Keratinocyte (primary cell): ENCODE data around the gene TEX19. TPM values are rescaled to one million over a fixed set of nuclear protein-coding genes. Genes with fewer than 3 reads are reported as not detected.

Source experiments
- DNase-seq: peaks from one replicate; pipeline ENCODE4 v3.0.0-alpha.2; 2011; ENCODE audit warnings: low read depth, missing footprints, low spot score
- FAIRE-seq: peaks from 2 replicates; lab custom pipeline; 2011; peaks lifted over from hg19 to GRCh38; lab: Jason Lieb, UNC
- H2AFZ ChIP-seq: 2 replicates; pipeline ENCODE4 v1.6.0; 2012; ENCODE audit warnings: low read length, control low read depth, inconsistent platforms; ENCODE audit not compliant: control insufficient read depth
- H3K27ac ChIP-seq: 2 replicates; pipeline ENCODE4 v1.5.1; 2011; ENCODE audit warnings: low read length; ENCODE audit not compliant: control insufficient read depth, insufficient read depth
- H3K27me3 ChIP-seq: 3 replicates; pipeline ENCODE4 v1.6.0; 2011; ENCODE audit warnings: low read length; ENCODE audit not compliant: control insufficient read depth, insufficient read depth; ENCODE audit errors: extremely low read depth
- H3K36me3 ChIP-seq, 2 experiments: 2 replicates in 1 of 2; 3 replicates in 1 of 2; pipeline ENCODE4 v1.5.1; 2011; ENCODE audit warnings: low read length in 2 of 2, mild to moderate bottlenecking in 1 of 2; ENCODE audit not compliant: control insufficient read depth in 2 of 2, insufficient read depth in 2 of 2; ENCODE audit errors: extremely low read depth in 1 of 2
- H3K4me1 ChIP-seq: 3 replicates; pipeline ENCODE4 v1.5.1; 2011; ENCODE audit warnings: low read length; ENCODE audit not compliant: control insufficient read depth, insufficient read depth; ENCODE audit errors: extremely low read depth
- H3K4me2 ChIP-seq: 3 replicates; pipeline ENCODE4 v1.6.0; 2011; ENCODE audit warnings: low read depth, low read length; ENCODE audit not compliant: control insufficient read depth, insufficient read depth; ENCODE audit errors: extremely low read depth
- H3K4me3 ChIP-seq, 3 experiments: fragments of 200-600 bp in 1 of 3; sonication (generic) in 1 of 3; 2 replicates in 2 of 3; 3 replicates in 1 of 3; pipeline ENCODE4 v1.5.1; 2011 to 2016; ENCODE audit warnings: low read length in 3 of 3, mild to moderate bottlenecking in 3 of 3, control low read depth in 2 of 3, inconsistent platforms in 1 of 3, low read depth in 1 of 3, mixed read lengths in 1 of 3, mixed run types in 1 of 3, moderate library complexity in 1 of 3; ENCODE audit not compliant: control insufficient read depth in 2 of 3, insufficient read depth in 2 of 3; ENCODE audit errors: extremely low read depth in 1 of 3
- H3K79me2 ChIP-seq: 2 replicates; pipeline ENCODE4 v1.6.0; 2012; ENCODE audit warnings: low read length; ENCODE audit not compliant: control insufficient read depth, insufficient read depth
- H3K9ac ChIP-seq: 3 replicates; pipeline ENCODE4 v1.6.0; 2011; ENCODE audit warnings: low read length; ENCODE audit not compliant: control insufficient read depth, insufficient read depth; ENCODE audit errors: extremely low read depth
- H3K9me1 ChIP-seq: 3 replicates; pipeline ENCODE4 v1.6.0; 2011; ENCODE audit warnings: low read length; ENCODE audit not compliant: control insufficient read depth, insufficient read depth; ENCODE audit errors: extremely low read depth
- H3K9me3 ChIP-seq: 2 replicates; pipeline ENCODE4 v1.5.1; 2012; ENCODE audit warnings: low read depth, low read length; ENCODE audit not compliant: control insufficient read depth
- H4K20me1 ChIP-seq: 3 replicates; pipeline ENCODE4 v1.6.0; 2011; ENCODE audit warnings: low read length; ENCODE audit not compliant: control insufficient read depth, insufficient read depth; ENCODE audit errors: extremely low read depth
- EZH2 ChIP-seq: IDR thresholded peaks from one replicate; pipeline ENCODE4 v1.6.1; 2012; ENCODE audit warnings: inconsistent platforms, mild to moderate bottlenecking, low read length, moderate library complexity
- dilution Hi-C: fragments of 300-500 bp; cut with MboI; formaldehyde crosslinking; loops from one replicate; pipeline ENCODE4 v1.7.0; 2020; ENCODE audit warnings: low sequenced_read_pairs; ENCODE audit not compliant: extremely low pct_ligation_motif_present
- polyA plus RNA-seq, 5 experiments: library from polyadenylated mRNA; depleted of rRNA in 3 of 5; stranded (reverse) in 3 of 5; stranded (forward) in 1 of 5; unstranded in 1 of 5; fragments of >200 nt; gene quantifications; 1 replicate in 1 of 5; 2 replicates in 3 of 5; 3 replicates in 1 of 5; pipeline versions ENCODE4 v1.2.1 to v1.2.3, GENCODE V29; 2011 to 2012; ENCODE audit warnings: missing spikeins in 2 of 5, low read depth in 1 of 5, low replicate concordance in 1 of 5
- TF ChIP-seq, protein P1 (sequence below), 3 experiments: IDR thresholded peaks in 1 of 3; conservative IDR thresholded peaks in 1 of 3; optimal IDR thresholded peaks in 1 of 3; 2 replicates in 2 of 3; 3 replicates in 1 of 3; pipeline versions ENCODE3 to v1.5.1; 2011; ENCODE audit warnings: low read length in 3 of 3, mild to moderate bottlenecking in 3 of 3, moderate library complexity in 2 of 3, control low read depth in 1 of 3, inconsistent platforms in 1 of 3; ENCODE audit not compliant: insufficient read depth in 2 of 3; ENCODE audit errors: extremely low read depth in 1 of 3

Gene TEX19
- polyA plus RNA-seq, 1 donor (not counting 4 experiments of a cell fraction or from before 2014, with no cell fraction given) = not detected

DNA sequence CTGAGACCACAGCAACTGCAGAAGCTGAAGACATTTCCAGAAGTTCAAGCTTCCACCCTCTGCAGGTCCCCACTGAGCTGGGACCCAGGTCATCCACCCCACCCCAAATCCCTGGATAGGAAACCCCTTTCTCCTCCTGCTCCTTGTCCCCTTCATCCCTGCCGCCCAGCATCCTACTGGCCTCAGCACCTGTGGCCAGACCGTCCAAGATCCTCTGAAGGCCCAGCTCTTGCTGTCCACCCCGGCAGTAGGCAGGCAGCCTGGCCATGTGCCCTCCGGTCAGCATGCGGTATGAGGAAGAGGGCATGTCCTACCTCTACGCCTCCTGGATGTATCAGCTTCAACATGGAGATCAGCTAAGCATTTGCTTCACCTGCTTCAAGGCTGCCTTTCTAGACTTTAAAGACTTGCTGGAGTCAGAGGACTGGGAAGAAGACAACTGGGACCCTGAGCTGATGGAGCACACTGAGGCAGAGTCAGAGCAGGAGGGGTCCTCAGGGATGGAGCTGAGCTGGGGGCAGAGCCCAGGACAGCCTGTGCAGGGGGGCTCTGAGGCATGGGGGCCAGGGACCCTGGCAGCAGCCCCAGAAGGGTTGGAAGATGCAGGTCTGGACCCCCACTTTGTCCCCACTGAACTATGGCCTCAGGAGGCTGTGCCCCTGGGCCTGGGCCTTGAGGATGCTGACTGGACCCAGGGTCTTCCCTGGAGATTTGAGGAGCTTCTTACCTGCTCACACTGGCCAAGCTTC, 3.0 kb downstream of the TEX19 start:
- H3K36me3 ChIP-seq = no peaks in the 10 kb centered on the region
- peaks cover 21% of the 10 kb centered on the region for H3K27me3 ChIP-seq
- H3K9ac ChIP-seq = no peak overlapping the region
- FAIRE-seq = no peak
- DNase-seq = no peak
- no peaks in the 10 kb centered on the region for H3K9me3 ChIP-seq
- H4K20me1 ChIP-seq = no peaks in the 10 kb centered on the region
- H3K27ac ChIP-seq = no peak overlapping the region
- TF ChIP-seq EZH2 = no peak
- TF ChIP-seq, protein P1, sequence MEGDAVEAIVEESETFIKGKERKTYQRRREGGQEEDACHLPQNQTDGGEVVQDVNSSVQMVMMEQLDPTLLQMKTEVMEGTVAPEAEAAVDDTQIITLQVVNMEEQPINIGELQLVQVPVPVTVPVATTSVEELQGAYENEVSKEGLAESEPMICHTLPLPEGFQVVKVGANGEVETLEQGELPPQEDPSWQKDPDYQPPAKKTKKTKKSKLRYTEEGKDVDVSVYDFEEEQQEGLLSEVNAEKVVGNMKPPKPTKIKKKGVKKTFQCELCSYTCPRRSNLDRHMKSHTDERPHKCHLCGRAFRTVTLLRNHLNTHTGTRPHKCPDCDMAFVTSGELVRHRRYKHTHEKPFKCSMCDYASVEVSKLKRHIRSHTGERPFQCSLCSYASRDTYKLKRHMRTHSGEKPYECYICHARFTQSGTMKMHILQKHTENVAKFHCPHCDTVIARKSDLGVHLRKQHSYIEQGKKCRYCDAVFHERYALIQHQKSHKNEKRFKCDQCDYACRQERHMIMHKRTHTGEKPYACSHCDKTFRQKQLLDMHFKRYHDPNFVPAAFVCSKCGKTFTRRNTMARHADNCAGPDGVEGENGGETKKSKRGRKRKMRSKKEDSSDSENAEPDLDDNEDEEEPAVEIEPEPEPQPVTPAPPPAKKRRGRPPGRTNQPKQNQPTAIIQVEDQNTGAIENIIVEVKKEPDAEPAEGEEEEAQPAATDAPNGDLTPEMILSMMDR (optimal IDR thresholded peaks at IDR 0.05 in 1 of 3, IDR thresholded peaks at IDR 0.05 in 1 of 3, conservative IDR thresholded peaks at IDR 0.05 in 1 of 3; ENCODE audit: extremely low read depth in 1 of 3, insufficient read depth in 2 of 3, low read length in 3 of 3) = no peak
- H3K9me1 ChIP-seq = no peaks in the 10 kb centered on the region
- H3K79me2 ChIP-seq = no peaks in the 10 kb centered on the region
- no peak overlapping the region for H3K4me2 ChIP-seq
- no peak overlapping the region for H3K4me3 ChIP-seq
- dilution Hi-C loops = no loop called here
- no peak overlapping the region for H2AFZ ChIP-seq
- no peaks in the 10 kb centered on the region for H3K4me1 ChIP-seq

DNA sequence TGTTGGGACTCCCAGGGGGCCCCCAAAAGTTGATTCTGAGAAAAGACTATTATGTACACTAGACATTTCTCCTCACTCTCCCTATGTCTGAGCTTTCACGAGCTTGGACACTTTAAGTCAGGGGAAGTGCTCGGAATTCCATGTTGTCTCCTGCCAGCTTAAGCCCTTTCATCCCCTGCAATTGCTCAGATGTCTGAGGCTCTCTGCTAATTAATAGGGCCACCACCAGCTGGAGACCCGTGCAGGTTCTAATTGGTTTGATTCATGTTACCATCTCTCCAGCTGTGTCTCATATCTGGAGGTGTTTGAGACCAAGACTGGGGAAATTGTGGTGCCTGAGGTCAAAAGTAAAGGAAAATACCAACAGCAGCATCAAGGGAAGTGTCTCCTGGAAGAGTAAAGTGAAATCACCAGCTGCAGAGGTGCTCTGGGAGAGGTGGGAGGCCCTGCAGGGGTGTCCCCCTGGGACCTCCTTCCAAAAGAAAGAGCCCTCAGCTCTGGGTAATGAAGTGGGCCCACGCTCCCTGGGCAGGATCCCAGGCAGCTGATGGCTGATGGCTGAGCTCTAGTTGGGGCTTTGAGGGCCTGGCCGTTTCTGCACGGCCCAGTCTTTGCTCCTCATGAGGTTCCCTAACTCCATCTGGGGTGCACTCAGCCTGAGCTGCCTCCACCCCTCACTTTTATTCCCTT, 6.7 kb downstream of the TEX19 start:
- H3K27me3 ChIP-seq = peaks cover 23% of the 10 kb centered on the region

More for the DNA sequence above, 6.7 kb downstream of the TEX19 start:
- FAIRE-seq (no peak), DNase-seq (no peak)
- Histone ChIP-seq H3K79me2 (no peaks in the 10 kb centered on the region), H4K20me1 (no peaks in the 10 kb centered on the region), H3K9me3 (no peaks in the 10 kb centered on the region), H3K9ac (no peak overlapping the region), H3K4me3 (no peak overlapping the region), H3K27ac (no peak overlapping the region), H3K4me2 (no peak overlapping the region), H3K36me3 (no peaks in the 10 kb centered on the region), H3K9me1 (no peaks in the 10 kb centered on the region), H2AFZ (no peak overlapping the region), H3K4me1 (peaks cover 3% of the 10 kb centered on the region)
- no peak for TF ChIP-seq EZH2
- TF ChIP-seq, protein P1 (optimal IDR thresholded peaks at IDR 0.05 in 1 of 3, IDR thresholded peaks at IDR 0.05 in 1 of 3, conservative IDR thresholded peaks at IDR 0.05 in 1 of 3; ENCODE audit: extremely low read depth in 1 of 3, insufficient read depth in 2 of 3, low read length in 3 of 3) = no peak
- dilution Hi-C loops = no loop called here
